AG04449 (cell line): Measurements from ENCODE around the gene VTN.
"Not testable (repeated sequence)": the region's sequence is repeated elsewhere in the genome, so short reads cannot be mapped to it uniquely, and the experiment has no call there.

ENCODE experiments used
- CTCF ChIA-PET: fragments of 350-600 bp; formaldehyde crosslinking; extraction: SDS; loops from one replicate; lab custom pipeline; 2021; ENCODE audit warnings: antibody characterized with exemption; lab: Yijun Ruan, JAX
- POLR2A ChIA-PET: fragments of 400-600, 350-600 bp; formaldehyde crosslinking; extraction: SDS; loops from one replicate; lab custom pipeline; 2020; ENCODE audit warnings: antibody characterized with exemption, inconsistent platforms; lab: Yijun Ruan, JAX
- DNase-seq: peaks from one replicate; pipeline ENCODE4 v3.0.0-alpha.2; 2010; ENCODE audit warnings: low read depth, low spot score
- H3K4me3 ChIP-seq: 2 replicates; pipeline ENCODE4 v1.5.1; 2011; ENCODE audit warnings: low read depth, mild to moderate bottlenecking, control low read depth, low read length
- TF ChIP-seq, protein P1 (sequence below): IDR thresholded peaks from one replicate; pipeline ENCODE4 v1.5.1; 2011; ENCODE audit warnings: mild to moderate bottlenecking, moderate library complexity, low read length, control low read depth, inconsistent platforms; ENCODE audit not compliant: insufficient read depth; ENCODE audit errors: missing control alignments

The VTN gene

DNA sequence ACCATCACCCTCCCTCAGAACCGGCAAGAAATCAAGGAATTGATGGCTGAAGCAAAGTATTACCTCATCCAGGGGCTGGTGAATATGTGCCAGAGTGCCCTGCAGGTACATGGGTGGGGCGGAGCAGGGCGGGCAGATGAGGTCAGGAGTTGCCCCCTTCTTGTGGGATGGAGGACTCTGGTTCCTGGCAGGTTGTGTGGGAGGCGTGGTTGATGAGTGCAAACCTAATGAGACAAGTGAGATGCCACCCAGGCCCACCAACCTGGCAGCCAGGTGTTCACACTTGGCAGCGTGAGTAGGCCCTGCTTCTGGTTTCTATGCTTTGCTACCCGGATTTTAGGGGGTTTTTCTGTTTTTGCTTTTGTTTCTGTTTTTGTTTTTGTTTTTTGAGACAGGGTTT lies 29.7 kb downstream of the VTN start:
- CTCF ChIA-PET, result no interaction called here

DNA sequence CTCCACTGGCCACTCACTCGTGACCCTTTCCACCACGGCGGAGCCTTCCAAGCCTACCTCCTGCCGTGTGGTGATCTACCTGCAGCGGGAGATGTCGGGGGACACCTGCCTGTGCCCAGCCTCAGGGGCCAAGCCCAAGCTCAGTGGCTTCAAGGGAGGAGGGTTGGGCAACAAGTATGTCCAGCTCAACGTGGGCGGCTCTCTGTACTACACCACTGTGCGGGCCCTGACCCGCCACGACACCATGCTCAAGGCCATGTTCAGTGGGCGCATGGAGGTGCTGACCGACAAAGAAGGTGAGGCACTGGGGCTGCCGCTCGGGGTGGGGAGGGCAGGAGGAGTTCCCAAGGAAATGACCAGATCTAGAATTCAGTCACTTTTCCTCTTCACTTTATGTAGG lies 30.7 kb downstream of the VTN start:
- TF ChIP-seq, protein P1, sequence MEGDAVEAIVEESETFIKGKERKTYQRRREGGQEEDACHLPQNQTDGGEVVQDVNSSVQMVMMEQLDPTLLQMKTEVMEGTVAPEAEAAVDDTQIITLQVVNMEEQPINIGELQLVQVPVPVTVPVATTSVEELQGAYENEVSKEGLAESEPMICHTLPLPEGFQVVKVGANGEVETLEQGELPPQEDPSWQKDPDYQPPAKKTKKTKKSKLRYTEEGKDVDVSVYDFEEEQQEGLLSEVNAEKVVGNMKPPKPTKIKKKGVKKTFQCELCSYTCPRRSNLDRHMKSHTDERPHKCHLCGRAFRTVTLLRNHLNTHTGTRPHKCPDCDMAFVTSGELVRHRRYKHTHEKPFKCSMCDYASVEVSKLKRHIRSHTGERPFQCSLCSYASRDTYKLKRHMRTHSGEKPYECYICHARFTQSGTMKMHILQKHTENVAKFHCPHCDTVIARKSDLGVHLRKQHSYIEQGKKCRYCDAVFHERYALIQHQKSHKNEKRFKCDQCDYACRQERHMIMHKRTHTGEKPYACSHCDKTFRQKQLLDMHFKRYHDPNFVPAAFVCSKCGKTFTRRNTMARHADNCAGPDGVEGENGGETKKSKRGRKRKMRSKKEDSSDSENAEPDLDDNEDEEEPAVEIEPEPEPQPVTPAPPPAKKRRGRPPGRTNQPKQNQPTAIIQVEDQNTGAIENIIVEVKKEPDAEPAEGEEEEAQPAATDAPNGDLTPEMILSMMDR, result no peak
- ChIA-PET POLR2A (no interaction called here), CTCF (interaction anchor here (1.2 kb wide), 1 partner anchor 77 kb away, joined by 4 read pairs; no protein-coding TSS in a partner anchor)
- H3K4me3 ChIP-seq, result no peak overlapping the region
- no peak for DNase-seq

More for the DNA sequence above, 29.7 kb downstream of the VTN start:
- DNase-seq, result no peak
- TF ChIP-seq, protein P1, result no peak
- no peak overlapping the region for H3K4me3 ChIP-seq
- POLR2A ChIA-PET, result no interaction called here

DNA sequence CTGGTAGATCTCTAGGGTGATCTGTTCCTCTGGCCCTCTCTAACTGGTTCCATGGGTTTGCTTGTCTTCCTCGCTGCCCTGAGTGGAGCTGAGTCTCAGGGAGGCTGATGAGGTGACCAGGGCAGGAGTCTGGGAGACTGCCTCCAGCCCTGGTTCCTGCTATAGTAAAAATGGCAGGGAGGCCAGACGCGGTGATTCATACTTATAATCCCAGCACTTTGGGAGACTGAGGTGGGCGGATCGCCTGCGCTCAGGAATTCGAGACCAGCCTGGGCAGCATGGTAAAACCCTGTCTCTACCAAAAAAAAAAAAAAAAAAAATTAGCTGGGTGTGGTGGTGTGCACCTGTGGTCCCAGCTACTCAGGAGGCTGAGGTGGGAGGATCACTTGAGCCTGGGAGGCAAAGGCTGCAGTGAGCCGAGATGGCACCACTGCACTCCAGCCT lies 31.3 kb downstream of the VTN start:
- DNase-seq, H3K4me3 ChIP-seq: not testable (repeated sequence)
- CTCF ChIA-PET, result interaction anchor here (0.8 to 1.5 kb wide), 5 partner anchors 78 to 127 kb away, joined by 3 to 4 read pairs (median 3); no protein-coding TSS in a partner anchor
- POLR2A ChIA-PET, result interaction anchor here (1.7 kb wide), 1 partner anchor 8 kb away, joined by 6 read pairs; no protein-coding TSS in a partner anchor

DNA sequence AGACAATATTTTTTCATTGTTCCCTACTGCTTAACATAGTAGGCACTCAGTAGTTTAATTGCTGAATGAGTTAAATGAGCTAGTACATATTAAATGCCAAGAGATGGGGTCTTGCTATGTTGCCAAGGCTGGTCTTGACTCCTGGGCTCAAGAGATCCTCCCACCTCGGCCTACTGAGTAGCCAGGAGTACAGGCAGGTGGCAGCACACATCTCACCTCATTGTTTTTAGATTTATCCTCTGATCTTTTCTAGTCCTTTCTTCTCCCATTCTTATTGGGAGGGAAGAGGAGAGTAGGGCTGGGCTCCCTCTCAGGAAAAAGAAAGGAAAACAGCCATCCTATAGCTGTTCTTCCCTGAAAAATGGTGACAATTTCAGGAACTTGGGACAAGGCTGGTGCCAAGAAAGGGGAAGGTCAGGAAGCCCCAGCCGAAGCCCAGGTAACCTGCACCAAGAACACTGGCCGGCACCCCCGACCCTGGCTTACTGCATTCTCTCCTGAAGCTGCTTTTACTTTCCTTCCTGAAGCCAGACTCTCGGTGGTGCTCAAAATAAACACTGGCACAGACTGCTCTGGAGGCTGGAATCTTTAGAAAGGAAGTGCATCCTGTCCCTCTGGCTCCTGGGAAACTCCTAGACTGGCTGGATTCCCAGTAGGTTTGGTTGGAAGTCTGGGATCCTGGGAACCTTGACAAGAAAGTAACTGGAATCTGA lies 31.9 kb downstream of the VTN start:
- H3K4me3 ChIP-seq, result no peak overlapping the region
- ChIA-PET POLR2A (interaction anchor here (1.7 kb wide), 1 partner anchor 9 kb away, joined by 6 read pairs; no protein-coding TSS in a partner anchor), CTCF (interaction anchor here (0.8 to 1.5 kb wide), 6 partner anchors 8 to 128 kb away, joined by 3 to 4 read pairs (median 3); no protein-coding TSS in a partner anchor)
- TF ChIP-seq, protein P1, result no peak
- no peak for DNase-seq

DNA sequence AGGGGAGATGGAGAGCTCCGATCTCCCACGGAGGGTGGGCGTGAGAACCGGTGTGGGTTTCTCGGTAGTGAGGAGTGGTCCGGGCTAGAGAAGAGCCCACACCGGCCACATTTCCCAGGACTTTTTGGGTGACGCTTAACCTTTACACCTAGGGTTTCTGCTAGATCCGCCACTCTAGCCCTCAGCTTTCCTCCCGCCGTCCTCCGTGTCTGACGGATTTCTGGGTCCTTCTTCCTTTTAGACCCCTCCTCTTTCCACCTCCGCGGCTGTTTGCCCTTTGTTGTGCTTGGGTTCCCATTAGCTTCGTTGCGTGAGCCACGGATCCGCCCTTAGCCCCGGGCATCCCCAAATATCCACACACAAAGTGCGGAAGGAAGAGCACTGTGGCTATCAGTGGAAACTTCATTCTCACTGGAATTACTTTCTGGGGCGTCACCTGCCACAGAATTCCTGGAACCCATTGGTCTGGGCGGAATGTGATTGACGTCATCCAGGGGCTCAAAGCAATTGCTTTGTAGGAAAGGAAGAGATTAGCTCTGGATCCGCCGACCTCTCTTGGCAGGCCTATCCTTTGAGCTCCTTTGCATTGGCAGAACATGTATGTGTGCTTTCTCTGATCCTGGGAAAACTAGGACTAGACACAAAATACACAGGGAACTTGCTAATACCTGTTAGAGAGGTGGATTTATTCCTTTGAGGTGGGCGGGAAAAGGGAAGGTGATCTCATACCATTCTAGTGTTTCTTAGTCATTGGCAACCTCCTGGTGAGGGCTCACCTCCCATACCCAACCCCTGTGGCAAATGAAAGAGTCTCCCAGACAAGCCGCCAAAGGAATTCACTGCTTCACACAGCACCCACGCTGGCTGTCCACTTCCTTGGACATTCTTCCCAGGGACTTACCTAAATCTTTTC lies 33.9 kb downstream of the VTN start:
- CTCF ChIA-PET, result interaction anchor here (1.1 to 1.9 kb wide), 9 partner anchors 9 to 531 kb away, joined by 3 to 14 read pairs (median 4); no protein-coding TSS in a partner anchor
- peak overlapping the region; percentile 81 for H3K4me3 ChIP-seq
- DNase-seq, result peak; percentile 71
- POLR2A ChIA-PET, result interaction anchor here (0.6 to 2.6 kb wide), 8 partner anchors 10 to 447 kb away, joined by 3 to 55 read pairs (median 4); partner anchors contain the start of genes POLDIP2 and VTN
- TF ChIP-seq, protein P1, result no peak

DNA sequence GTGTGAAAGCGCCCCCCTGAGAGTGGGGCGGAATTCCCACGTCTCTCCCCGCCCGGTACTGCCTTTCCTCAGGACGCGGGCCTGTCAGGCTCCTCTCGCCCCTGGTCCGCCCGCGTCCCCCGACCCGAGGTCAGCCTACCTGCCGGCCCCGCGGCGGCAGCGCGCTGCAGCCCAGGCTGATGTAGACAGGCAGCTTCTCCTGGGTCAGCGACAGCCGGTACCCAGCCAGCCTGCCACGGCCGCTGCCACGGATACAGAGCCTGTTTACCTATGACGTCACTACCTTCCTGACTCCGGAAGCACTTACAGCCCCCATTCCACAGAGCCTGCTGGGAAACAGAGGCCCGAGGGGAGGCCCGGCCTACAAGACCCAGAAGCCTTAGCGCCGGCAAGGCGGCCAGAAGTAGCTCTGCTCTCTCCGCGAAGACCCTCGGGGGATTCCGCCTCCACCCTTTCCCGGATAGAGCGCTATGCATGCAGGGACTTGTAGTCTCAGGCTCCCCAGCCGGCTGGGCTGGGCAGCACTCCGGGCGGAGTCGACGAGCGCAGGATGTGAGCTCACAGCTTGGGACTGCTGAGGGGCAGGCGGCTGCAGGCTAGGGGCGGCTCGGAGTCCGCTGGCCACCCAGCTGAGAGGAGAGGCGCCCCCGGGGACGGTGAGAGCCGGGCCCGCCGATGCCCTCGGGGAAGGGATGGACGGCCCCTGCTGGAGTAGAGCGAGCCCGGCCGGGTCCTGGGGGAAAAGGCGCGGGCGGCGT lies 34.7 kb downstream of the VTN start, which contains the start of the genes IFT20 and TNFAIP1:
Gene IFT20, minus strand, starts transcription at position 272 of the 758 bp plus-strand sequence. CDS start 3,487 bp downstream, outside the sequence.
Gene TNFAIP1, plus strand, starts transcription at position 561 of the 758 bp plus-strand sequence. CDS start 3,761 bp downstream, outside the sequence.
- H3K4me3 ChIP-seq, result peak within 1 kb of the TSS; percentile 83
- ChIA-PET CTCF (interaction anchor here (0.9 to 1.9 kb wide), 13 partner anchors 9 to 530 kb away, joined by 3 to 14 read pairs (median 4); partner anchors contain the start of gene POLDIP2), POLR2A (interaction anchor here (0.6 to 2.6 kb wide), 8 partner anchors 10 to 446 kb away, joined by 3 to 55 read pairs (median 4); partner anchors contain the start of genes POLDIP2 and VTN)
- TF ChIP-seq, protein P1, result peak; percentile 4
- peak; percentile 100 for DNase-seq
